ENCODE measurements around the gene NDUFA13.

Gene NDUFA13

GRCh38 chr19:19531951-19532805 lies 16.2 kb downstream of the NDUFA13 start:
- DNase-seq (ENCODE audit: low read depth in 2 of 3, low spot score in 1 of 3), result peak; percentile 72 to 85 (median 78)

GRCh38 chr19:19532806-19533701 lies 17.0 kb downstream of the NDUFA13 start:
- no peak for DNase-seq (ENCODE audit: low read depth in 2 of 3, low spot score in 1 of 3)

GRCh38 chr19:19533841-19534240 lies 17.8 kb downstream of the NDUFA13 start:
- DNase-seq (ENCODE audit: low read depth in 2 of 3, low spot score in 1 of 3), result no peak

GRCh38 chr19:19534556-19535265 lies 18.7 kb downstream of the NDUFA13 start:
- no peak for DNase-seq (ENCODE audit: low read depth in 2 of 3, low spot score in 1 of 3)

- DNase-seq (ENCODE audit: low read depth in 2 of 3, low spot score in 1 of 3), result no peak
Measured at GRCh38 chr19:19535311-19536191, 19.5 kb downstream of the NDUFA13 start.

GRCh38 chr19:19537075-19538048 lies 21.3 kb downstream of the NDUFA13 start:
- no peak for DNase-seq (ENCODE audit: low read depth in 2 of 3, low spot score in 1 of 3)

GRCh38 chr19:19538061-19538784 lies 22.2 kb downstream of the NDUFA13 start, which contains the start of gene CILP2:
Gene CILP2, plus strand, starts transcription at chr19:19538265. Its CDS starts 85 bp downstream, at chr19:19538350.
- DNase-seq (ENCODE audit: low read depth in 2 of 3, low spot score in 1 of 3), result no peak

- no peak for DNase-seq (ENCODE audit: low read depth in 2 of 3, low spot score in 1 of 3)
Measured at GRCh38 chr19:19538785-19539166, 22.8 kb downstream of the NDUFA13 start.

- DNase-seq (ENCODE audit: low read depth in 2 of 3, low spot score in 1 of 3), result no peak
Measured at GRCh38 chr19:19539698-19540063, 23.7 kb downstream of the NDUFA13 start.

- peak; percentile 69 to 80 (median 75) for DNase-seq (ENCODE audit: low read depth in 2 of 3, low spot score in 1 of 3)
Measured at GRCh38 chr19:19540064-19540714, 24.2 kb downstream of the NDUFA13 start.

- DNase-seq (ENCODE audit: low read depth in 2 of 3, low spot score in 1 of 3), result peak; percentile 73 to 84 (median 79)
Measured at GRCh38 chr19:19540715-19541515, 24.9 kb downstream of the NDUFA13 start.

- no peak for DNase-seq (ENCODE audit: low read depth in 2 of 3, low spot score in 1 of 3)
Measured at GRCh38 chr19:19541616-19542015, 25.6 kb downstream of the NDUFA13 start.

- no peak for DNase-seq (ENCODE audit: low read depth in 2 of 3, low spot score in 1 of 3)
Measured at GRCh38 chr19:19542507-19542906, 26.5 kb downstream of the NDUFA13 start.

- no peak for DNase-seq (ENCODE audit: low read depth in 2 of 3, low spot score in 1 of 3)
Measured at GRCh38 chr19:19543101-19543500, 27.1 kb downstream of the NDUFA13 start.

GRCh38 chr19:19543640-19544039 lies 27.6 kb downstream of the NDUFA13 start:
- DNase-seq (ENCODE audit: low read depth in 2 of 3, low spot score in 1 of 3), result no peak

- no peak for DNase-seq (ENCODE audit: low read depth in 2 of 3, low spot score in 1 of 3)
Measured at GRCh38 chr19:19544257-19544953, 28.4 kb downstream of the NDUFA13 start.

All from stimulated activated CD4-positive, alpha-beta T cell treated with anti-CD3 and anti-CD28 coated beads, Interleukin-12 subunit alpha, Interleukin-12 subunit beta, amount 100 ng/mL, for 48 hours (primary cell).